ENCODE results near the gene TGFB1. TPM values are rescaled to one million over a fixed set of nuclear protein-coding genes. Genes with fewer than 3 reads are reported as not detected.
A peak's percentile ranks its signal among the peaks of the same experiment; 100 is the strongest.
"Not testable (repeated sequence)": the region's sequence is repeated elsewhere in the genome, so short reads cannot be mapped to it uniquely, and the experiment has no call there.

The TGFB1 gene
- total RNA-seq, 3 donors from 2014 or later: 12.0 to 21.4 (median 13.4) TPM

DNA sequence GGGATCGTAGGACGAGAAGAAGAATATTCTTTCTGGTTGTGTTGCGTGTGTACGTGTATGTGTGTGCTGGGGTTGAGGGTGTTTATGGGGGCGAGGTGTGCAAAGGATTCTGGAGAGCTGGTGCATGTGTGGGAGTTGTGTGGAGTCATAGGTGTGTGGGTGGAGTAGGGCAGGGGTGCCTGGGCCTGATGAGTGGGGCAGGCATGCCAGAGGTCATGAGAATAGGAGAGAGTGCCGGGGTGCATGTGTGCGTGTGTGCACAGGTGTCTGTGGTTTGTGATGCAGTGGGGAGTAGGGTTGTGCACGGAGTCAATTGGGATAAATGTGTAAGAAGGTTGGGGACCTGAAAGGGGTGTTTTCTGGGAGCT is 23.3 kb upstream of the TGFB1 start:
- intact Hi-C loops (cut with DNase I; ENCODE audit: low total_unique reads): no loop called here

DNA sequence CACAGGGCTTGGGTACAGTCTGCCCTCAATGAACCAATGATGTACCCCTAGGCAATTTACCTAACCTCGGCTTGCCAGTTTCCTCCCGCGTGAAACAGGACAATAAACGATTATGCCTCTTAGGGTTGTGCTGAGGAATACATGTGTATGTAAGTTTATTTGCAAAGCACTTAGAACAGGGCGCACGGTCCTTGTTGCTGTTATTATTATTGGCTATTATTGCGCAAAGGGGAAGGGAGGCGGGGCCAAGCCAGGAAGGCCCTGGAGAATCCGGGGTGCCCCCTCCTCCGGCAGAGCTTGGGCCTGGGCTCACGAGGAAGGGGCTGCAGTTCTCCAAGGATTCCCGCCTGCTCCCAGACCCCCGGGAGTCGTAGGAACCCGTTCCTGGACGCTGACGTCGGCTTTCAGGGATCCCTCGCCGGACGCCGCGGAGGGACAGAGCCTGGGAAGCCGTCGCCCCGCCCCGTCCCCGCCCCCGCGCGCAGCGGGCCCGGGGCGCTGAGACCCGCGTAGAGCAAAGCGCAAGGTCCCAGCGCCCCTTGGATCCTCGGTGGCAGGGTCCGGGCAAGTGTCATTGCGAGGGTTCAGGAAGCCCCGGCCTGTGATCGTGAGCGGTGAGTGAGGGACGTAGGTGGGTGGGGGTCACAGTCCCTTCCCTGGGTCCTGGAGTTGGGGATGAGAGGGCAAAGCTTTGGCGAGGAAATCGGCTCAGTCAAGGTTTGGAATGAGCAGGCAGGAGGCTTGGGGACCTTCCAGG is 22.7 kb upstream of the TGFB1 start, which contains the start of gene TMEM91:
TSS of gene TMEM91 (plus strand) at position 293 of the 757 bp plus-strand sequence. CDS start 1,777 bp downstream, outside the sequence.
- Histone ChIP-seq H3K9me3 (no peaks in the 10 kb centered on the region), H3K36me3 (no peaks in the 10 kb centered on the region), H3K27me3 (no peaks in the 10 kb centered on the region), H3K4me3 (peak within 1 kb of the TSS; percentile 65 to 86 (median 72)), H3K4me1 (peaks cover 8 to 14% of the 10 kb centered on the region in 2 donors), H3K27ac (peak within 1 kb of the TSS; percentile 83 to 93)
- intact Hi-C loops (cut with DNase I; ENCODE audit: low total_unique reads): no loop called here
- no peak for DNase-seq (ENCODE audit: low spot score in 2 of 2)
- TF ChIP-seq, protein P1, sequence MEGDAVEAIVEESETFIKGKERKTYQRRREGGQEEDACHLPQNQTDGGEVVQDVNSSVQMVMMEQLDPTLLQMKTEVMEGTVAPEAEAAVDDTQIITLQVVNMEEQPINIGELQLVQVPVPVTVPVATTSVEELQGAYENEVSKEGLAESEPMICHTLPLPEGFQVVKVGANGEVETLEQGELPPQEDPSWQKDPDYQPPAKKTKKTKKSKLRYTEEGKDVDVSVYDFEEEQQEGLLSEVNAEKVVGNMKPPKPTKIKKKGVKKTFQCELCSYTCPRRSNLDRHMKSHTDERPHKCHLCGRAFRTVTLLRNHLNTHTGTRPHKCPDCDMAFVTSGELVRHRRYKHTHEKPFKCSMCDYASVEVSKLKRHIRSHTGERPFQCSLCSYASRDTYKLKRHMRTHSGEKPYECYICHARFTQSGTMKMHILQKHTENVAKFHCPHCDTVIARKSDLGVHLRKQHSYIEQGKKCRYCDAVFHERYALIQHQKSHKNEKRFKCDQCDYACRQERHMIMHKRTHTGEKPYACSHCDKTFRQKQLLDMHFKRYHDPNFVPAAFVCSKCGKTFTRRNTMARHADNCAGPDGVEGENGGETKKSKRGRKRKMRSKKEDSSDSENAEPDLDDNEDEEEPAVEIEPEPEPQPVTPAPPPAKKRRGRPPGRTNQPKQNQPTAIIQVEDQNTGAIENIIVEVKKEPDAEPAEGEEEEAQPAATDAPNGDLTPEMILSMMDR (IDR thresholded peaks at IDR 0.05): no peak
- no peak for TF ChIP-seq POLR2AphosphoS5 (IDR thresholded peaks at IDR 0.05)
- no peak for TF ChIP-seq POLR2A (IDR thresholded peaks at IDR 0.05)

More for the DNA sequence above, 23.3 kb upstream of the TGFB1 start:
- no peaks in the 10 kb centered on the region for H3K27me3 ChIP-seq
- peak overlapping the region; percentile 83 to 93 for H3K27ac ChIP-seq
- H3K9me3 ChIP-seq: no peaks in the 10 kb centered on the region
- no peaks in the 10 kb centered on the region for H3K36me3 ChIP-seq
- DNase-seq (ENCODE audit: low spot score in 2 of 2): no peak
- H3K4me1 ChIP-seq: peaks cover 8 to 14% of the 10 kb centered on the region in 2 donors
- H3K4me3 ChIP-seq: peak overlapping the region; percentile 65 to 86 (median 72)
- no peak for TF ChIP-seq POLR2AphosphoS5 (IDR thresholded peaks at IDR 0.05)
- TF ChIP-seq, protein P1 (IDR thresholded peaks at IDR 0.05): no peak
- no peak for TF ChIP-seq POLR2A (IDR thresholded peaks at IDR 0.05)

DNA sequence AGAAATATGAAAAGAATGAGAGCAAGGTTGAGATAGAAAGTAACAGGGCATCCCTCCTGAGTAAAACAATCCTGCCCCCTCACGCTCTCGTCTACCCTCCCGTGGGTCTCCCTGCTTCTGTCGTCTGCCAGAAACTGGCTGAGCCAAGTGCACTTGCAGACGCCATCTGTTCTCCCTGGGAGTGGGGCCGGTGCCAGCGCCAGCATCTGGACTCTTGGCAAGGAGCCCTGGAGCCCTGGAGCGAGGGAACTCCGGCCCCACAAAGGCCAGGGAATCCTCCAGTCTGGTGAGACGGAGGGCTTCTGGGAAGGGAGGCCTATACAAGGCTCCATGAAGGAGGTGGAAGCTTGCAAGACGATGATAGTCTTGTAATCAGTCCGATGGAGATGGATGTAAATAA is 20.3 kb upstream of the TGFB1 start:
- H3K36me3 ChIP-seq: no peaks in the 10 kb centered on the region
- peak overlapping the region in 1 of 3 donors; percentile 2 for H3K4me3 ChIP-seq
- TF ChIP-seq, protein P1 (IDR thresholded peaks at IDR 0.05): no peak
- TF ChIP-seq POLR2AphosphoS5 (IDR thresholded peaks at IDR 0.05) (peak; percentile 17 to 35 (median 24)), POLR2A (IDR thresholded peaks at IDR 0.05) (no peak)
- peaks cover 8 to 14% of the 10 kb centered on the region in 2 donors for H3K4me1 ChIP-seq
- DNase-seq (ENCODE audit: low spot score in 2 of 2): peak in 1 of 2 donors; percentile 89
- H3K9me3 ChIP-seq: no peaks in the 10 kb centered on the region
- intact Hi-C loops (cut with DNase I; ENCODE audit: low total_unique reads): no loop called here
- H3K27me3 ChIP-seq: no peaks in the 10 kb centered on the region
- peak overlapping the region; percentile 4 to 19 for H3K27ac ChIP-seq

DNA sequence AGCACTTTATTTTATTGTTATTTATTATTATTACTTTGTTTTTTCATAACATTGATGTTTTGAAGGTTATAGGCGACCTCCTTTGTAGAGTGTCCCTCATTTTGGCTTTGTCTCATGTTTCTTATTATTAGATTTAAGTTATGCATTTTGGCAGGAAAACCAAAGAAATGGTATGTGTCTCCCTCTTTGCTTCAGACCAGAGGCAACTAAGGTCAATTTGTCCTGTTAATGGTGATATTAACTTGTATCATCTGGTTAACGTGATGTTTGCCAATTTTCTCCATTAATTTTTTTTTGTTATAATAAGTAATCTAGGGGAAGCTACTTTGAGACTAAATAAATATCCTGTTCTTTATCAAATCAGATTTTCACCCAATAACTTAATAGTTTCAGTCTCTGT is 18.8 kb upstream of the TGFB1 start:
- intact Hi-C loops (cut with DNase I; ENCODE audit: low total_unique reads): no loop called here
- DNase-seq (ENCODE audit: low spot score in 2 of 2): no peak
- H3K36me3 ChIP-seq: no peaks in the 10 kb centered on the region

DNA sequence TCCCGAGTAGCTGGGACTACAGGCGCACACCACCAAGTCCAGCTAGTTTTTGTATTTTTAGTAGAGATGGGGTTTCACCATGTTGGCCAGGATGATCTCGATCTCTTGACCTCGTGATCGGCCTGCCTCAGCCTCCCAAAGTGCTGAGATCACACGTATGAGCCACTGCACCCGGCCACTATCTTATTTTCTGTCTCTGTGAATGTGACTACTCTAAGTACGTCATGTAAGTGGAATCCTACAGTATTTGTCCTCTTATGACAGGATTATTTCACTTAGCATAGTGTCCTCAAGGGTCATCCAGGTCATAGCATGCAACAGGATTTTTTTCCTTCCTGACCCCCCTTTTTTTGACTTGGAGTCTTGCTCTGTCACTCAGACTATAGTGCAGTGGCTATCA is 17.8 kb upstream of the TGFB1 start:
- TF ChIP-seq POLR2AphosphoS5 (IDR thresholded peaks at IDR 0.05): no peak
- Histone ChIP-seq H3K4me3 (no peak overlapping the region), H3K4me1 (peaks cover 6 to 14% of the 10 kb centered on the region in 2 donors), H3K27me3 (no peaks in the 10 kb centered on the region), H3K27ac (no peak overlapping the region), H3K36me3 (no peaks in the 10 kb centered on the region), H3K9me3 (no peaks in the 10 kb centered on the region)
- intact Hi-C loops (cut with DNase I; ENCODE audit: low total_unique reads): no loop called here
- DNase-seq (ENCODE audit: low spot score in 2 of 2): no peak

More for the DNA sequence above, 18.8 kb upstream of the TGFB1 start:
- Histone ChIP-seq H3K27ac (no peak overlapping the region), H3K9me3 (no peaks in the 10 kb centered on the region), H3K27me3 (no peaks in the 10 kb centered on the region), H3K4me1 (peaks cover 8 to 14% of the 10 kb centered on the region in 2 donors), H3K4me3 (no peak overlapping the region)
- no peak for TF ChIP-seq POLR2A (IDR thresholded peaks at IDR 0.05)
- TF ChIP-seq, protein P1 (IDR thresholded peaks at IDR 0.05): no peak
- no peak for TF ChIP-seq POLR2AphosphoS5 (IDR thresholded peaks at IDR 0.05)

DNA sequence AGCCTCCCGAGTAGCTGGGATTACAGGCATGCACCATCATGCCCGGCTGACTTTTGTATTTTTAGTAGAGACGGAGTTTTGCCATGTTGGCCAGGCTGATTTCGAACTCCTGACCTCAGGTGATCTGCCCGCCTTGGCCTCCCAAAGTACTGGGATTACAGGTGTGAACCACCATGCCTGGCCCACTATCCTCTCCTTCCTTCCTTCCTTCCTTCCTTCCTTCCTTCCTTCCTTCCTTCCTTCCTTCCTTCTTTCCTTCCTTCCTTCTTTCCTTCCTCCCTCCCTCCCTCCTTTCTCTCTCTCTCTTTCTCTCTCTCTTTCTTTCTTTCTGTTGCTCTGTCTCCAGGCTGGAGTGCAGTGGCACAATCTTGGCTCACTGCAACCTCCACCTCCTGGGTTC is 17.4 kb upstream of the TGFB1 start:
- H3K27me3 ChIP-seq; intact Hi-C loops (cut with DNase I; ENCODE audit: low total_unique reads); H3K4me3 ChIP-seq; H3K36me3 ChIP-seq; H3K9me3 ChIP-seq; H3K27ac ChIP-seq; DNase-seq (ENCODE audit: low spot score in 2 of 2): not testable (repeated sequence)
- H3K4me1 ChIP-seq: peaks cover 6 to 14% of the 10 kb centered on the region in 2 donors
